ENCODE data around the gene MTERF4. TPM values are rescaled to one million over a fixed set of nuclear protein-coding genes. Genes with fewer than 3 reads are reported as not detected.

Gene MTERF4
- total RNA-seq, 1 donor from 2014 or later = 42.2 TPM

DNA sequence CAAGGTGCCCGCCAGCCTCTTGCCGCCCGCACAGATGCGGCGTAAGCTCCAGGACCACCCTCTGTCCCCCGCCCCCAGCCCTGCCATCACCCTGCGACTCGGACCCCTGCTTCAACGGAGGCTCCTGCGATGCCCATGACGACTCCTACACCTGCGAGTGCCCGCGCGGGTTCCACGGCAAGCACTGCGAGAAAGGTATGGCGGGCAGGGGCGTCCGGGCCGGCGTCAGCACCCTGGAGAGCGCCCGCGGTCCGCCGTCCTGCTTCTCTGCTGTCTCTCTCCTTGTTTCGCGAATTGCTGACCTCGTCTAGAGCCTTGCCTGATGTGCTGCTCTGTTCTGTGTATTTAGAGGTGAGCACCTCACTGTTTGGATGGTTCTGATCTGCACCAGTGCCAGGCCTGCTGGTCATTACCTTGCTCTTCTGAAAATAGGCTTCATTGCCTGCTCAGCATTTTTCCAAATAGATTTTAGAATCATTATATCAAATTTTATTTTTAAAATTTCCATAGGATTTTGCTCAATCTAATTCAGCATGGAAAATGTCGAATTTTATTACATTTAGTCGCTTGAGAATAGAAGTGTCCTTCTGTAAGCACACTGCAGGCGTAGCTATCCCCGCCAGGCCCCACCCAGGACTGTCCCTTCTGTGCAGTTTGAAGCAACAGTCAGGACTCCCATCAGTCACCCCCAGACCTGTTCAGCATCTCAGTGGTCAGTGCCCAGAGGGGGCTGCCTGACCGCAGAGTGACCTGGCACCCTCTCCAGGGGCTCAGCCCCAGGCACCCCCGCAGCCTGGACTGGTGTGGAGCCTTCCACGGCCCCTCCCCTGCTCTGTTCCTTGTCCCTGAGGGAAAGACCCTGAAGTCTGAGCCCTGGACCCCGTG is 52.1 kb downstream of the MTERF4 start:
- Histone ChIP-seq H3K36me3 (no peaks in the 10 kb centered on the region), H3K4me3 (no peak overlapping the region), H3K27ac (no peak overlapping the region), H3K9ac (no peak overlapping the region), H3K4me2 (no peak overlapping the region), H4K20me1 (ENCODE audit: low read depth) (peaks cover 25% of the 10 kb centered on the region), H3K27me3 (peaks cover 26% of the 10 kb centered on the region), H3K79me2 (ENCODE audit: low read depth) (no peaks in the 10 kb centered on the region), H3F3A (ENCODE audit: low read depth) (no peaks in the 10 kb centered on the region), H2AFZ (replicated peaks) (no peak overlapping the region), H3K4me1 (no peaks in the 10 kb centered on the region), H3K9me3 (ENCODE audit: low read depth) (no peaks in the 10 kb centered on the region)
- Mint-ChIP-seq H3K36me3 (no peaks in the 10 kb centered on the region), H3K4me1 (no peaks in the 10 kb centered on the region), H3K9me3 (peaks cover 6% of the 10 kb centered on the region), H3K27me3 (ENCODE audit: insufficient read depth, low read depth) (peaks cover 17% of the 10 kb centered on the region), H3K4me3 (no peak overlapping the region), H3K27ac (no peak overlapping the region)
- peak; percentile 78 for DNase-seq (ENCODE audit: low spot score)
- TF ChIP-seq, protein P1, sequence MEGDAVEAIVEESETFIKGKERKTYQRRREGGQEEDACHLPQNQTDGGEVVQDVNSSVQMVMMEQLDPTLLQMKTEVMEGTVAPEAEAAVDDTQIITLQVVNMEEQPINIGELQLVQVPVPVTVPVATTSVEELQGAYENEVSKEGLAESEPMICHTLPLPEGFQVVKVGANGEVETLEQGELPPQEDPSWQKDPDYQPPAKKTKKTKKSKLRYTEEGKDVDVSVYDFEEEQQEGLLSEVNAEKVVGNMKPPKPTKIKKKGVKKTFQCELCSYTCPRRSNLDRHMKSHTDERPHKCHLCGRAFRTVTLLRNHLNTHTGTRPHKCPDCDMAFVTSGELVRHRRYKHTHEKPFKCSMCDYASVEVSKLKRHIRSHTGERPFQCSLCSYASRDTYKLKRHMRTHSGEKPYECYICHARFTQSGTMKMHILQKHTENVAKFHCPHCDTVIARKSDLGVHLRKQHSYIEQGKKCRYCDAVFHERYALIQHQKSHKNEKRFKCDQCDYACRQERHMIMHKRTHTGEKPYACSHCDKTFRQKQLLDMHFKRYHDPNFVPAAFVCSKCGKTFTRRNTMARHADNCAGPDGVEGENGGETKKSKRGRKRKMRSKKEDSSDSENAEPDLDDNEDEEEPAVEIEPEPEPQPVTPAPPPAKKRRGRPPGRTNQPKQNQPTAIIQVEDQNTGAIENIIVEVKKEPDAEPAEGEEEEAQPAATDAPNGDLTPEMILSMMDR (IDR thresholded peaks at IDR 0.05) = no peak
- TF ChIP-seq EZH2 (IDR thresholded peaks at IDR 0.05) (no peak), EZH2phosphoT487 (IDR thresholded peaks at IDR 0.05) (no peak)

DNA sequence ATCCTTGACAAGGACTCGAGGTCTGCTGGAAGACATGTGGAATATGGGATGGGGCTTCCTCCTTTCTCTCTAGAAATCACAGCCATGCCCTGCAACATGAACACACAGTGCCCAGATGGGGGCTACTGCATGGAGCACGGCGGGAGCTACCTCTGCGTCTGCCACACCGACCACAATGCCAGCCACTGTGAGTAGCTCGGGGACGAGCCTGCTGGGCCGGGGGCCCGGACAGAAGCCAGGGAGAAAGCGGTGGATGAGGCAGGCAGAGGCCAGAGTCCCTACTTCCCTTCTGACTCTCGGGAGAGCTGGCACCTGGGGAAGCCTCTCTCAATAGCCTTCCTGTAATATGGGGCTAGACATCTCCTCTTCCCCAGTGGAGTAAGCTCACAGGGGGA is 53.1 kb downstream of the MTERF4 start:
- Mint-ChIP-seq H3K27me3 (ENCODE audit: insufficient read depth, low read depth) (peaks cover 17% of the 10 kb centered on the region), H3K36me3 (no peaks in the 10 kb centered on the region), H3K4me1 (no peaks in the 10 kb centered on the region), H3K4me3 (no peak overlapping the region), H3K9me3 (peaks cover 8% of the 10 kb centered on the region), H3K27ac (no peak overlapping the region)
- Histone ChIP-seq H3K27ac (no peak overlapping the region), H4K20me1 (ENCODE audit: low read depth) (peaks cover 25% of the 10 kb centered on the region), H3K9ac (no peak overlapping the region), H3K9me3 (ENCODE audit: low read depth) (no peaks in the 10 kb centered on the region), H3K4me3 (no peak overlapping the region), H3K4me1 (no peaks in the 10 kb centered on the region), H3K4me2 (no peak overlapping the region), H3K79me2 (ENCODE audit: low read depth) (no peaks in the 10 kb centered on the region), H3F3A (ENCODE audit: low read depth) (no peaks in the 10 kb centered on the region), H2AFZ (replicated peaks) (no peak overlapping the region), H3K36me3 (no peaks in the 10 kb centered on the region), H3K27me3 (peaks cover 37% of the 10 kb centered on the region)
- TF ChIP-seq EZH2 (IDR thresholded peaks at IDR 0.05) = no peak
- TF ChIP-seq, protein P1 (IDR thresholded peaks at IDR 0.05) = no peak
- no peak for TF ChIP-seq EZH2phosphoT487 (IDR thresholded peaks at IDR 0.05)
- DNase-seq (ENCODE audit: low spot score) = no peak

DNA sequence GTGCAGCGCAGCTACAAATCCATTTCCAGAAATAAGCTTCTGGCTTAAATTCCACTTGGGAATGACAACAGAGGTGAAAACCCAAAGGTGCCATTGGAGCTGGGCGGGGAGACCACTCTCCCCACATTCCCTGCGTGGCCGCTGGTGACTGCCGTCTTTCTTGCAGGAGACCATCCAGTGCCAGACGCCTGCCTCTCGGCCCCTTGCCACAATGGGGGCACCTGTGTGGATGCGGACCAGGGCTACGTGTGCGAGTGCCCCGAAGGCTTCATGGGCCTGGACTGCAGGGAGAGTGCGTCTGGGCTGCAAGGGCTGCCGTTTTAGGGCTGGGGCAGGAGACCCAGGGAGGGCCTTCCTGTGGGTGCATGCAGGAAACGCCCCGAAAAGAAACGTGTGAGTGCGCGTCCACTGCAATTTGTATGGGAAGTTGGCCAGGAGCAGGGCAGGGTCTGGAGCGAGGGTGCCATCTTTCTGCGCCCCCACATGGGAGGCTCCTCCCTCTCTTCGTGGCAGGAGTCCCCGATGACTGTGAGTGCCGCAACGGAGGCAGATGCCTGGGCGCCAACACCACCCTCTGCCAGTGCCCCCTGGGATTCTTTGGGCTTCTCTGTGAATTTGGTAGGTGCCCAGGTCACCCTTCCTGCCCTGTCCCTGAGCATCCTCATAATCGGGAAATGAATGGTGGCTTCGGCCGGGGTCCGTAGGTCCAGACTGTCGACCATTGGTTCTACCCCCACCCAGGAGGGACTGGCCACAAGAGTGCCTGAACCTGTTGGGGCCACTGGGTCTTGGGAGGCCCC is 53.7 kb downstream of the MTERF4 start:
- Mint-ChIP-seq H3K9me3 (peaks cover 8% of the 10 kb centered on the region), H3K4me3 (no peak overlapping the region), H3K4me1 (no peaks in the 10 kb centered on the region), H3K27ac (no peak overlapping the region), H3K27me3 (ENCODE audit: insufficient read depth, low read depth) (peaks cover 17% of the 10 kb centered on the region), H3K36me3 (no peaks in the 10 kb centered on the region)
- Histone ChIP-seq H3K4me1 (no peaks in the 10 kb centered on the region), H3K9ac (no peak overlapping the region), H3K9me3 (ENCODE audit: low read depth) (no peaks in the 10 kb centered on the region), H2AFZ (replicated peaks) (no peak overlapping the region), H3K27me3 (peaks cover 43% of the 10 kb centered on the region), H4K20me1 (ENCODE audit: low read depth) (peaks cover 25% of the 10 kb centered on the region), H3K27ac (no peak overlapping the region), H3K4me3 (no peak overlapping the region), H3K36me3 (no peaks in the 10 kb centered on the region), H3F3A (ENCODE audit: low read depth) (no peaks in the 10 kb centered on the region), H3K4me2 (no peak overlapping the region), H3K79me2 (ENCODE audit: low read depth) (no peaks in the 10 kb centered on the region)
- DNase-seq (ENCODE audit: low spot score) = no peak
- TF ChIP-seq, protein P1 (IDR thresholded peaks at IDR 0.05) = no peak
- TF ChIP-seq EZH2 (IDR thresholded peaks at IDR 0.05) = no peak
- no peak for TF ChIP-seq EZH2phosphoT487 (IDR thresholded peaks at IDR 0.05)

Measured in neural progenitor cell (in vitro differentiated cells).